ENCODE data around the gene PSTK.

The PSTK gene

DNA sequence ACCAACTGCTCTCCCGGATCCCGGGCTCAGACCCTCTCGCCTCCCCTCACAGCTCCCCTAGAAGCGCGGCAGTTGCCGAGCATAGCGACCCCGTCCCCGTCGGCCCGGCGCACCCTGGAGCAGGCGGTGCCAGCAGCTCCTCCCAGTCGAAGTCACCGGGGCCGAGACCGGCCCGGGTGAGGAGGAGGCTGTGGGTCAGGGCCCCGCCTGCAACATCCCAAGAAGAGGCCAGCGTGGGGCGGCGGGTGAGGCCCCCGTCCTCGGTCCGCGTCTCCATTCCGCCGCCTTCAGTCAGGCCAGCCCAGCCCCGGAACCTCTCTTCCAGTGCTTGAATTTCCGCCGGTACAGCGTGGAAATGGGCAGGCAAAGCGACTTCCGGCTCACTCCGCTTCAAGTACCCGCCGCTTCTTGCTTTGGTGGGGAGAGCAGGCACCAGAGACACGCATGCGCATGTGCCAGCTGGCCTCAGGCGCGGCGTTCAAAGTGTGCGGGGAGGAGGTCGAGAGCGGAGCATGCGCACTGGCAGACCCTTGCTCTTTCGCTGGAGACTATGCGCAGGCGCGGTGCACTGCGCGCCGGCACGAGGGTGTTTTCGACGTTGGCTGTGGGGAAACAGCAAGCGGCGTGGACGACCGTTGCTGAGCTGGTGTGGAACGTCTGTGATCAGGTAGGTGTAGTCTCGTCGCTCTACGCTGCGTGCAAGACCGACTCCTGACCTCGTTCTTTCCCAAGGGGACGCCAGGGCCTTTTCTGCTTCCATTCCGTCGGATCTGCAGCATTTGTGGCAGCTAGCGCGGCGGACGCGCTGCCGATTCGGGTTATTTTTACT, 26.1 kb upstream of the PSTK start, which contains the start of gene C10orf88:
Gene C10orf88 (minus strand): TSS at position 326 of the 829 bp plus-strand sequence. CDS start 49 bp downstream, at position 277.
- peak within 1 kb of the TSS; percentile 77 for H3K4me3 ChIP-seq (ENCODE audit: low read length)
- TF ChIP-seq, protein P1, sequence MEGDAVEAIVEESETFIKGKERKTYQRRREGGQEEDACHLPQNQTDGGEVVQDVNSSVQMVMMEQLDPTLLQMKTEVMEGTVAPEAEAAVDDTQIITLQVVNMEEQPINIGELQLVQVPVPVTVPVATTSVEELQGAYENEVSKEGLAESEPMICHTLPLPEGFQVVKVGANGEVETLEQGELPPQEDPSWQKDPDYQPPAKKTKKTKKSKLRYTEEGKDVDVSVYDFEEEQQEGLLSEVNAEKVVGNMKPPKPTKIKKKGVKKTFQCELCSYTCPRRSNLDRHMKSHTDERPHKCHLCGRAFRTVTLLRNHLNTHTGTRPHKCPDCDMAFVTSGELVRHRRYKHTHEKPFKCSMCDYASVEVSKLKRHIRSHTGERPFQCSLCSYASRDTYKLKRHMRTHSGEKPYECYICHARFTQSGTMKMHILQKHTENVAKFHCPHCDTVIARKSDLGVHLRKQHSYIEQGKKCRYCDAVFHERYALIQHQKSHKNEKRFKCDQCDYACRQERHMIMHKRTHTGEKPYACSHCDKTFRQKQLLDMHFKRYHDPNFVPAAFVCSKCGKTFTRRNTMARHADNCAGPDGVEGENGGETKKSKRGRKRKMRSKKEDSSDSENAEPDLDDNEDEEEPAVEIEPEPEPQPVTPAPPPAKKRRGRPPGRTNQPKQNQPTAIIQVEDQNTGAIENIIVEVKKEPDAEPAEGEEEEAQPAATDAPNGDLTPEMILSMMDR (conservative IDR thresholded peaks at IDR 0.05; ENCODE audit: low read length): no peak
- DNase-seq (ENCODE audit: low read depth): peak; percentile 99

- TF ChIP-seq, protein P1 (conservative IDR thresholded peaks at IDR 0.05; ENCODE audit: low read length): no peak
- no peak for DNase-seq (ENCODE audit: low read depth)
- H3K4me3 ChIP-seq (ENCODE audit: low read length): peak overlapping the region; percentile 77
Measured at GRCh38 chr10:122954731-122955050, 25.5 kb upstream of the PSTK start.

- no peak overlapping the region for H3K4me3 ChIP-seq (ENCODE audit: low read length)
- DNase-seq (ENCODE audit: low read depth): no peak
- TF ChIP-seq, protein P1 (conservative IDR thresholded peaks at IDR 0.05; ENCODE audit: low read length): no peak
Measured at GRCh38 chr10:122955892-122956291, 24.3 kb upstream of the PSTK start.

DNA sequence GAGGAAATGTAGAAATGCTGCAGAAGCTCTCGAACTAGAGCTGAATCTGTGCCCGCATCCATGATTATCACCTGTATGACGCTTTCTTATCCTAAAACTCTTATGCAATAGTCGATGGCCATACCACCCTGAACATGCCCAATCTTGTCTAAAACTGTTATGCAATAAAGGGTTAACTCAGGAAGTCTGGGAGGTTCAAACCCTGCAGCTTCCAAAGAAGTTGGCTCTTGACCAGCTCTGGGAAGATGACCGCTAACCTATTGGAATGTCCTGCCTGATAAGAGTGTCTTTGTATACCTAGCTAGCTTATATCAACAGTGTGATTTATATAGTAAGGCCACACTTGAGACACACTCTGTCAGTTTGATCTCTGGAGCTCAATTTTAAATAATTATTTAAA, 22.7 kb upstream of the PSTK start:
- no peak overlapping the region for H3K4me3 ChIP-seq (ENCODE audit: low read length)
- TF ChIP-seq, protein P1 (conservative IDR thresholded peaks at IDR 0.05; ENCODE audit: low read length): no peak
- no peak for DNase-seq (ENCODE audit: low read depth)

- DNase-seq (ENCODE audit: low read depth): no peak
- no peak overlapping the region for H3K4me3 ChIP-seq (ENCODE audit: low read length)
- TF ChIP-seq, protein P1 (conservative IDR thresholded peaks at IDR 0.05; ENCODE audit: low read length): no peak
Measured at GRCh38 chr10:122962405-122962804, 17.8 kb upstream of the PSTK start.

GRCh38 chr10:122966879-122967278, 13.3 kb upstream of the PSTK start:
- DNase-seq (ENCODE audit: low read depth): no peak
- TF ChIP-seq, protein P1 (conservative IDR thresholded peaks at IDR 0.05; ENCODE audit: low read length): no peak
- H3K4me3 ChIP-seq (ENCODE audit: low read length): no peak overlapping the region

DNA sequence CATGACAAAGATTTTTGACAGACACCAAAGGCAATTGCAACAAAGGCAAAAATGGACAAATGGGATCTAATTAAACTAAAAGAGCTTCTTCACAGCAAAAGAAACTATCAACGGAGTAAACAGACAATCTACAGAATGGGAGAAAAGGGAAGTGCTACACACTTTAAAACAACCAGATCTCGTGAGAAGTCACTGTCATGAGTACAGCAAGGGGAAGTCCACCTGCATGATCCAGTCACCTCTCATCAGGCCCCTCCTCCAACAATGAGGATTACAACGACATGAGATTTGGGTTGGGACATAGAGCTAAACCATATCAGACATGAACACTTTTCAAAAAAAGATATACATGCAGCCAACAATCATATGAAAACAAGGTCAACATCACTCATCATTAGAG, 11.5 kb upstream of the PSTK start:
- DNase-seq (ENCODE audit: low read depth): no peak
- no peak overlapping the region for H3K4me3 ChIP-seq (ENCODE audit: low read length)
- TF ChIP-seq, protein P1 (conservative IDR thresholded peaks at IDR 0.05; ENCODE audit: low read length): no peak
